Measurements from ENCODE around the gene TMEM131L.

GRCh38 chr4:153467897-153468262 is 1.7 kb downstream of the TMEM131L start:
- TF ChIP-seq CTCF (IDR thresholded peaks at IDR 0.05; ENCODE audit: low read length) (peak; percentile 13; the same call in 1 of the 2 replicates), EZH2 (IDR thresholded peaks at IDR 0.05; ENCODE audit: borderline replicate concordance, low read length) (no peak)

All from OCI-LY1 (cell line).